ENCODE measurements around the gene USP22.
A peak's percentile ranks its signal among the peaks of the same experiment; 100 is the strongest.

The USP22 gene

GRCh38 chr17:20955427-20956323 is 87.1 kb downstream of the USP22 start:
- H3K4me3 ChIP-seq (ENCODE audit: low read length): no peak overlapping the region
- DNase-seq (ENCODE audit: low read depth): peak; percentile 24
- TF ChIP-seq, protein P1, sequence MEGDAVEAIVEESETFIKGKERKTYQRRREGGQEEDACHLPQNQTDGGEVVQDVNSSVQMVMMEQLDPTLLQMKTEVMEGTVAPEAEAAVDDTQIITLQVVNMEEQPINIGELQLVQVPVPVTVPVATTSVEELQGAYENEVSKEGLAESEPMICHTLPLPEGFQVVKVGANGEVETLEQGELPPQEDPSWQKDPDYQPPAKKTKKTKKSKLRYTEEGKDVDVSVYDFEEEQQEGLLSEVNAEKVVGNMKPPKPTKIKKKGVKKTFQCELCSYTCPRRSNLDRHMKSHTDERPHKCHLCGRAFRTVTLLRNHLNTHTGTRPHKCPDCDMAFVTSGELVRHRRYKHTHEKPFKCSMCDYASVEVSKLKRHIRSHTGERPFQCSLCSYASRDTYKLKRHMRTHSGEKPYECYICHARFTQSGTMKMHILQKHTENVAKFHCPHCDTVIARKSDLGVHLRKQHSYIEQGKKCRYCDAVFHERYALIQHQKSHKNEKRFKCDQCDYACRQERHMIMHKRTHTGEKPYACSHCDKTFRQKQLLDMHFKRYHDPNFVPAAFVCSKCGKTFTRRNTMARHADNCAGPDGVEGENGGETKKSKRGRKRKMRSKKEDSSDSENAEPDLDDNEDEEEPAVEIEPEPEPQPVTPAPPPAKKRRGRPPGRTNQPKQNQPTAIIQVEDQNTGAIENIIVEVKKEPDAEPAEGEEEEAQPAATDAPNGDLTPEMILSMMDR (conservative IDR thresholded peaks at IDR 0.05; ENCODE audit: low read depth, low read length): no peak

DNA sequence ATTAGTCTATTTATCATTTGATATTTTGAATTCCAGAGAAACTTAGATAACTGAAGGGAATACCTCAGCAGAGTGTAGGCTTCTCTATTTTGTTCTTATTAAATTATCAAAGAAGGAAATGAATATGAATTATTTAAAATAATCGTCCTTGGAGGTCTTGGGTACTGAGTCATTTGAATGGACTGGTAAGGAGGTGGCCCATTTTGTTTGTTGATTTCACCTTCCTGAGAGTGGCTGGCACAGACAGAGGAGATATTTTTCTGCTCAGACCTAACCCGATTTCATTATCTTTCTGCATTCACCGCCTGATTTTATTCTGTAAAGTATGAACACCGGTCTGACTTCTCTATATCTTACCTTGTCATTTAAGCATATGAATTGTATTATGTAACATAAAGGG is 88.0 kb downstream of the USP22 start:
- no peak for DNase-seq (ENCODE audit: low read depth)
- no peak overlapping the region for H3K4me3 ChIP-seq (ENCODE audit: low read length)
- TF ChIP-seq, protein P1 (conservative IDR thresholded peaks at IDR 0.05; ENCODE audit: low read depth, low read length): no peak

GRCh38 chr17:20952183-20952582 is 90.6 kb downstream of the USP22 start:
- TF ChIP-seq, protein P1 (conservative IDR thresholded peaks at IDR 0.05; ENCODE audit: low read depth, low read length): no peak
- no peak overlapping the region for H3K4me3 ChIP-seq (ENCODE audit: low read length)
- DNase-seq (ENCODE audit: low read depth): no peak
